Lung (tissue), 12 donors: Measurements from ENCODE around the gene LDLRAD4. TPM values are rescaled to one million over a fixed set of nuclear protein-coding genes. Genes with fewer than 3 reads are reported as not detected.

Source experiments
- ATAC-seq: fragments of 200-7000 bp; cut with Tn5 transposase; one replicate; pipeline ENCODE4 v1.9.1; 2020; ENCODE audit warnings: moderate number of reproducible peaks; ENCODE audit not compliant: insufficient read depth, low FRiP score
- DNase-seq, 3 donors: peaks; one replicate each; pipeline ENCODE4 v3.0.0-alpha.2; 2013 to 2017
- H3K27ac ChIP-seq, 2 donors: one replicate each; pipeline ENCODE4 v1.5.1; 2013; ENCODE audit warnings: mild to moderate bottlenecking in 2 of 2, moderate library complexity in 2 of 2, control low read depth in 1 of 2, inconsistent platforms in 1 of 2, low read depth in 1 of 2, low read length in 1 of 2
- H3K27me3 ChIP-seq, 3 donors: one replicate each; pipeline ENCODE4 v1.5.1; 2013; ENCODE audit warnings: low read length in 2 of 3; ENCODE audit not compliant: control insufficient read depth in 3 of 3, insufficient read depth in 3 of 3
- H3K36me3 ChIP-seq, 4 donors: one replicate each; pipeline ENCODE4 v1.5.1; 2013; ENCODE audit warnings: low read length in 4 of 4, mild to moderate bottlenecking in 1 of 4, moderate library complexity in 1 of 4; ENCODE audit not compliant: control insufficient read depth in 4 of 4, insufficient read depth in 4 of 4
- H3K4me1 ChIP-seq, 5 donors: one replicate each; pipeline ENCODE4 v1.5.1; 2013; ENCODE audit warnings: low read length in 5 of 5, mild to moderate bottlenecking in 2 of 5, moderate library complexity in 1 of 5; ENCODE audit not compliant: control insufficient read depth in 5 of 5, insufficient read depth in 5 of 5
- H3K4me3 ChIP-seq: one replicate; pipeline ENCODE4 v1.5.1; 2013; ENCODE audit warnings: mild to moderate bottlenecking, control low read depth, moderate library complexity
- H3K9ac ChIP-seq, 2 donors: one replicate each; pipeline ENCODE4 v1.5.1; 2013; ENCODE audit warnings: low read length in 2 of 2, control low read depth in 1 of 2; ENCODE audit not compliant: insufficient read depth in 1 of 2
- H3K9me3 ChIP-seq, 4 donors: one replicate each; pipeline ENCODE4 v1.5.1; 2013; ENCODE audit warnings: low read length in 3 of 4, mild to moderate bottlenecking in 1 of 4, moderate library complexity in 1 of 4; ENCODE audit not compliant: control insufficient read depth in 4 of 4, insufficient read depth in 3 of 4
- WGBS, 2 donors: extraction: QIAGEN DNeasy Blood & Tissue Kit; methylation state at CpG; one replicate each; pipeline ENCODE4 v1.1.7; 2013; 5-methylcytosine and 5-hydroxymethylcytosine counted together
- polyA plus RNA-seq, 2 donors: library from polyadenylated mRNA; stranded (reverse); fragments of 200-250 nt; gene quantifications; one replicate each; pipeline ENCODE4 v1.2.1, GENCODE V29; 2013
- total RNA-seq, 2 donors: library from RNA; depleted of rRNA in 1 of 2; stranded (reverse); fragments of >200 nt in 1 of 2; gene quantifications; one replicate each; pipeline ENCODE4 v1.2.1, GENCODE V29; 2014 to 2021
- TF ChIP-seq, protein P1 (sequence below): IDR thresholded peaks from 2 replicates; pipeline ENCODE4 v1.5.1; 2012; ENCODE audit warnings: mild to moderate bottlenecking; ENCODE audit errors: control extremely low read depth, extremely low read depth
- donor health status: control.
- donor health status: control.
- donor health status: Bipolar disorder and iron deficiency.
- donor health status: healthy.
- donor health status: DM: yes; HTN: yes; CAD: no.

LDLRAD4 gene
- total and polyA plus RNA-seq, 4 donors = 3.2 to 62.4 (median 19.9) TPM

DNA sequence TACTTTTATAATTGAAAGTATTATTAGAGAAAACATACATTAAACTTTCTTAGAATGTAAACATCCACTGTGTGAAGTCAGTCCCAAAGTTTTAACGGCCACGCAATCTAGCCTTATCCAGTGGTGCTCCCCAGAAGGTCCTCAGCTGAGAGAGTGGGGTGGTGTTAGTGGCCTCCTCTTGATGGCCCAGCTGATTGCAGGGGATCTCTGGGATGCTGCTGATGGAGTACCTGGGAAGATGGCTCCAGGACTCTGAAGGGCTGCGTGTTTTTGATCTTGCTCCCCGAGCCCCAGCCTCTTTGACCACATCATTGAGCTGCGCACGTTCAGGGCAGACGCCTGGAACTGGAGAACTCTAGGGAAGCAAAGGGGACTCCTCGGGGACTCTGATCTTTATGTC lies 326.4 kb downstream of the LDLRAD4 start:
- WGBS, 2 donors = 96 to 98% methylated on average over 8 of the region's 8 CpGs
- Histone ChIP-seq H3K27me3 (no peaks in the 10 kb centered on the region), H3K4me1 (peaks cover 0 to 51% (median 10%) of the 10 kb centered on the region in 5 donors), H3K27ac (no peak overlapping the region), H3K9me3 (no peaks in the 10 kb centered on the region), H3K4me3 (no peak overlapping the region), H3K9ac (no peak overlapping the region), H3K36me3 (no peaks in the 10 kb centered on the region)
- no peak for DNase-seq
- ATAC-seq = no peak
- TF ChIP-seq, protein P1, sequence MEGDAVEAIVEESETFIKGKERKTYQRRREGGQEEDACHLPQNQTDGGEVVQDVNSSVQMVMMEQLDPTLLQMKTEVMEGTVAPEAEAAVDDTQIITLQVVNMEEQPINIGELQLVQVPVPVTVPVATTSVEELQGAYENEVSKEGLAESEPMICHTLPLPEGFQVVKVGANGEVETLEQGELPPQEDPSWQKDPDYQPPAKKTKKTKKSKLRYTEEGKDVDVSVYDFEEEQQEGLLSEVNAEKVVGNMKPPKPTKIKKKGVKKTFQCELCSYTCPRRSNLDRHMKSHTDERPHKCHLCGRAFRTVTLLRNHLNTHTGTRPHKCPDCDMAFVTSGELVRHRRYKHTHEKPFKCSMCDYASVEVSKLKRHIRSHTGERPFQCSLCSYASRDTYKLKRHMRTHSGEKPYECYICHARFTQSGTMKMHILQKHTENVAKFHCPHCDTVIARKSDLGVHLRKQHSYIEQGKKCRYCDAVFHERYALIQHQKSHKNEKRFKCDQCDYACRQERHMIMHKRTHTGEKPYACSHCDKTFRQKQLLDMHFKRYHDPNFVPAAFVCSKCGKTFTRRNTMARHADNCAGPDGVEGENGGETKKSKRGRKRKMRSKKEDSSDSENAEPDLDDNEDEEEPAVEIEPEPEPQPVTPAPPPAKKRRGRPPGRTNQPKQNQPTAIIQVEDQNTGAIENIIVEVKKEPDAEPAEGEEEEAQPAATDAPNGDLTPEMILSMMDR = no peak

DNA sequence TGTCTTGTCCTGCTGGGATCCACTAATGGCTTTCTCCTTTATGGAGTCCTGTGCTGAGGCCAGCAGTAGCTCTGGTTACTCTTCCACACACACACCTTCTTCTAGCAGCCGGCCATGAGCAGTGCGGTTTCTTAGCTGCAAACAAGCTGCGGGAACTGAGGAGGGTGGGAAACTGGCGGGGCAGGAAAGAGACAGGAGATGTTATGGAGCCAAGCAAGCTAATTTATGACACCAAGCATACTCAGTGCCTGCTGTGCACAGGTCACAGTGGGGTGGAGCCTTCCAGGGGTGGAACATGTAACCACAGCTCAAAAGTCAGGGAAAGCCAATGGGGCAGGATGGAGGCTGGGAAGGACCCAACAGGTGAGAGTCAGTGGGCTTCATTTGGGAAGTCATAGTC lies 327.0 kb downstream of the LDLRAD4 start:
- Histone ChIP-seq H3K36me3 (no peaks in the 10 kb centered on the region), H3K9me3 (no peaks in the 10 kb centered on the region), H3K27me3 (no peaks in the 10 kb centered on the region), H3K4me1 (peaks cover 0 to 51% (median 14%) of the 10 kb centered on the region in 5 donors), H3K4me3 (no peak overlapping the region), H3K27ac (no peak overlapping the region), H3K9ac (no peak overlapping the region)
- DNase-seq (no peak), ATAC-seq (no peak)
- WGBS, 2 donors = 97 to 98% methylated on average over 4 of the region's 4 CpGs
- TF ChIP-seq, protein P1 = no peak

DNA sequence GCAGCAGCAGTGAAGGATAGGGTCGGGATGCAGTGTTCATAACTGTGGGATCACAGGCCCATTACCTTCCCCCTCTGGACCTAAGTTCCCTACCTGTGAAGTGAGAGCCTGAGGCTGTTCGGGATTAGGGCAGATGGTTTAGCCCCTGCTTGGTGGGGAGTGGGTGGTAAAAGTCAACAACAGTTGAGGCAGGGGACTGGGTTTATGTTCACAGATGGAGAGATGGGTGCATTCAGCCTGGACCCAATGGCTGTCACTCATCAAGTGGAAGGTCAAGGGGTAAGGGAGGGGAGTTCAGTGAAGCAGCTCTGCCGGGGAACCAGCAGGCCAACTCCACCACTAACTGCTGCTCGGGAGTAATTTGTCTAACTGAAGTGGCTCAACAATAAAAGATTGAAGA lies 327.4 kb downstream of the LDLRAD4 start:
- TF ChIP-seq, protein P1 = no peak
- ATAC-seq = no peak
- H3K9ac ChIP-seq = no peak overlapping the region
- DNase-seq = no peak
- no peaks in the 10 kb centered on the region for H3K27me3 ChIP-seq
- H3K4me3 ChIP-seq = no peak overlapping the region
- H3K4me1 ChIP-seq = peaks cover 0 to 51% (median 14%) of the 10 kb centered on the region in 5 donors
- no peak overlapping the region for H3K27ac ChIP-seq
- no peaks in the 10 kb centered on the region for H3K36me3 ChIP-seq
- whole genome bisulfite sequencing, 2 donors = 84 to 91% methylated on average over 4 of the region's 4 CpGs
- no peaks in the 10 kb centered on the region for H3K9me3 ChIP-seq

DNA sequence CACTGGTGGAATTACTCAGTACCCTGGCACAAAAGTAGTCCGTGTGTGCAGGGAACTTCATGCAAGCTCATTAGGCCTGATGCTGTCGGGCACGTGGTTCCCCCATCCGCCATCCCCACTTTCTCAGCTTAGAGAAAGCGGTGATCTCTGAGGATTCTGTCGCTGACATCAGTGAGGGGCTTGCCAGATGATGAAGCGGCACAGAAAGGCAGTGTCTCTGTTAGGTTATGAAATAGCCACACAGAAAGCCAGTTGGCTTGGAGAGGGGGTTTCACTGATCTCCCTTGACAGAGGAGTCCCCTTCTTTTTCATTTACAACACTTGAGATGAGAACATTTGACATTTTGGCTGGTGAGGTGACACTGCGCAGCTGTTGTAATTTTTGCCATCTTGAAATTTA lies 328.1 kb downstream of the LDLRAD4 start:
- WGBS, 2 donors = 84 to 90% methylated on average over 8 of the region's 8 CpGs
- H3K27ac ChIP-seq = no peak overlapping the region
- H3K4me1 ChIP-seq = peaks cover 0 to 47% (median 14%) of the 10 kb centered on the region in 5 donors
- no peaks in the 10 kb centered on the region for H3K27me3 ChIP-seq
- no peaks in the 10 kb centered on the region for H3K36me3 ChIP-seq
- DNase-seq (peak in 1 of 3 donors; percentile 56), ATAC-seq (no peak)
- H3K4me3 ChIP-seq = no peak overlapping the region
- H3K9ac ChIP-seq = no peak overlapping the region
- H3K9me3 ChIP-seq = no peaks in the 10 kb centered on the region
- TF ChIP-seq, protein P1 = no peak
